H1 (cell line): ENCODE results near the gene SMIM35. TPM values are rescaled to one million over a fixed set of nuclear protein-coding genes. Genes with fewer than 3 reads are reported as not detected.

Experiments used
- CTCF ChIA-PET: fragments of 300-600 bp; sonication (Branson Sonifier 250); formaldehyde crosslinking; loops from one replicate; lab custom pipeline; 2021; ENCODE audit not compliant: partially characterized antibody; lab: Charles Lee
- POLR2A ChIA-PET: fragments of 300-600 bp; sonication (Branson Sonifier 250); formaldehyde crosslinking; loops from one replicate; lab custom pipeline; 2021; ENCODE audit warnings: inconsistent platforms; ENCODE audit not compliant: partially characterized antibody; lab: Charles Lee
- DNase-seq, 2 experiments: peaks; one replicate each; pipeline versions ENCODE4 v3.0.0 to v3.0.0-alpha.2; 2010 to 2022; ENCODE audit warnings: low spot score in 2 of 2, low read depth in 1 of 2, mixed read lengths in 1 of 2
- FAIRE-seq: peaks from 2 replicates; lab custom pipeline; 2011; peaks lifted over from hg19 to GRCh38; lab: Jason Lieb, UNC
- H2AFZ ChIP-seq: 2 replicates; pipeline ENCODE4 v1.8.1; 2012; ENCODE audit warnings: low read length, inconsistent platforms
- H2AK5ac ChIP-seq: 2 replicates; pipeline ENCODE4 v1.6.1; 2013; ENCODE audit warnings: low read depth, low read length
- H2BK120ac ChIP-seq: replicated peaks from 2 replicates; pipeline ENCODE3; 2013; ENCODE audit warnings: low read depth, low read length, inconsistent platforms
- H2BK12ac ChIP-seq: 2 replicates; pipeline ENCODE4 v1.6.1; 2013; ENCODE audit warnings: low read depth, low read length
- H2BK15ac ChIP-seq: 2 replicates; pipeline ENCODE4 v1.6.1; 2013; ENCODE audit warnings: low read length
- H2BK20ac ChIP-seq: 2 replicates; pipeline ENCODE4 v1.6.1; 2013; ENCODE audit warnings: low read length
- H2BK5ac ChIP-seq: 2 replicates; pipeline ENCODE4 v1.6.1; 2013; ENCODE audit warnings: low read depth, low read length
- H3K14ac ChIP-seq: 2 replicates; pipeline ENCODE4 v1.6.1; 2013; ENCODE audit warnings: inconsistent platforms; ENCODE audit not compliant: insufficient read length
- H3K18ac ChIP-seq: 2 replicates; pipeline ENCODE4 v1.6.1; 2013; ENCODE audit warnings: low read length; ENCODE audit errors: extremely low read depth
- H3K23ac ChIP-seq: 2 replicates; pipeline ENCODE4 v1.6.1; 2013; ENCODE audit warnings: inconsistent platforms; ENCODE audit not compliant: insufficient read length
- H3K23me2 ChIP-seq: 2 replicates; pipeline ENCODE4 v1.6.1; 2013; ENCODE audit warnings: low read depth, low read length
- H3K27ac ChIP-seq: 2 replicates; pipeline ENCODE4 v1.6.1; 2011; ENCODE audit warnings: low read depth, low read length, inconsistent platforms
- H3K27me3 ChIP-seq, 4 experiments: replicated peaks in 1 of 4; 1 replicate in 1 of 4; 2 replicates in 3 of 4; pipeline versions ENCODE4 v1.6.1 to v1.8.1; 2011 to 2013; ENCODE audit warnings: low read length in 3 of 4, mild to moderate bottlenecking in 3 of 4, inconsistent platforms in 2 of 4, mixed read lengths in 2 of 4, moderate library complexity in 1 of 4; ENCODE audit not compliant: control insufficient read depth in 3 of 4, insufficient read depth in 3 of 4; ENCODE audit errors: extremely low read depth in 1 of 4
- H3K36me3 ChIP-seq, 4 experiments: 2 replicates each; pipeline versions ENCODE4 v1.6.1 to v1.8.1; 2011 to 2013; ENCODE audit warnings: mild to moderate bottlenecking in 4 of 4, low read length in 3 of 4, moderate library complexity in 2 of 4, control low read depth in 1 of 4, inconsistent platforms in 1 of 4; ENCODE audit not compliant: insufficient read depth in 4 of 4, control insufficient read depth in 2 of 4
- H3K4ac ChIP-seq: replicated peaks from 2 replicates; pipeline ENCODE3; 2013; ENCODE audit warnings: low read length, low read depth, mixed read lengths, inconsistent platforms; ENCODE audit not compliant: insufficient read length
- H3K4me1 ChIP-seq, 4 experiments: replicated peaks in 1 of 4; 1 replicate in 1 of 4; 2 replicates in 3 of 4; pipeline versions ENCODE4 v1.6.1 to v1.8.1; 2011 to 2013; ENCODE audit warnings: low read length in 3 of 4, inconsistent platforms in 2 of 4, mixed read lengths in 1 of 4; ENCODE audit not compliant: insufficient read depth in 4 of 4, control insufficient read depth in 3 of 4
- H3K4me2 ChIP-seq, 2 experiments: 2 replicates each; pipeline versions ENCODE4 v1.6.1 to v1.8.1; 2011 to 2013; ENCODE audit warnings: low read depth in 2 of 2, low read length in 2 of 2, control low read depth in 1 of 2, inconsistent platforms in 1 of 2, mild to moderate bottlenecking in 1 of 2; ENCODE audit not compliant: insufficient read depth in 1 of 2
- H3K4me3 ChIP-seq, 4 experiments: fragments of 200-600, 300-600 bp in 1 of 4; sonication (generic), shearing (Covaris generic), sonication (Bioruptor Twin) in 1 of 4; 2 replicates each; pipeline versions ENCODE4 v1.5.1 to v1.8.1; 2011 to 2016; ENCODE audit warnings: low read length in 4 of 4, low read depth in 3 of 4, control low read depth in 2 of 4, inconsistent platforms in 2 of 4, mild to moderate bottlenecking in 2 of 4, mixed read lengths in 1 of 4, moderate library complexity in 1 of 4; ENCODE audit not compliant: insufficient read depth in 2 of 4; ENCODE audit errors: extremely low read depth in 1 of 4
- H3K56ac ChIP-seq: replicated peaks from 2 replicates; pipeline ENCODE3; 2013; ENCODE audit warnings: low read depth, mild to moderate bottlenecking, mixed read lengths, low read length, inconsistent platforms; ENCODE audit not compliant: insufficient read length
- H3K79me1 ChIP-seq: 2 replicates; pipeline ENCODE4 v1.6.1; 2013; ENCODE audit warnings: low read depth, low read length, control low read depth
- H3K79me2 ChIP-seq, 2 experiments: 2 replicates each; pipeline versions ENCODE4 v1.6.1 to v1.8.1; 2012 to 2013; ENCODE audit warnings: low read length in 2 of 2, mild to moderate bottlenecking in 2 of 2, inconsistent platforms in 1 of 2; ENCODE audit not compliant: insufficient read depth in 2 of 2, control insufficient read depth in 1 of 2
- H3K9ac ChIP-seq, 4 experiments: replicated peaks in 1 of 4; 1 replicate in 1 of 4; 2 replicates in 3 of 4; pipeline versions ENCODE4 v1.6.1 to v1.8.1; 2011 to 2013; ENCODE audit warnings: low read depth in 3 of 4, low read length in 3 of 4, control low read depth in 2 of 4, mild to moderate bottlenecking in 2 of 4, moderate library complexity in 2 of 4, inconsistent platforms in 1 of 4; ENCODE audit errors: extremely low read depth in 1 of 4
- H3K9me3 ChIP-seq, 2 experiments: 2 replicates each; pipeline versions ENCODE4 v1.6.1 to v1.8.1; 2012 to 2013; ENCODE audit warnings: mild to moderate bottlenecking in 2 of 2, moderate library complexity in 2 of 2, control low read depth in 1 of 2, inconsistent platforms in 1 of 2, low read depth in 1 of 2, low read length in 1 of 2, mixed read lengths in 1 of 2; ENCODE audit not compliant: insufficient read depth in 2 of 2
- H4K20me1 ChIP-seq, 2 experiments: replicated peaks in 1 of 2; 2 replicates each; pipeline versions ENCODE3 to v1.8.1; 2011 to 2013; ENCODE audit warnings: inconsistent platforms in 2 of 2, low read length in 2 of 2, mild to moderate bottlenecking in 1 of 2; ENCODE audit not compliant: insufficient read depth in 2 of 2, control insufficient read depth in 1 of 2
- H4K5ac ChIP-seq: 2 replicates; pipeline ENCODE4 v1.6.1; 2013; ENCODE audit warnings: low read length, low read depth, mixed read lengths, inconsistent platforms; ENCODE audit not compliant: insufficient read length
- H4K8ac ChIP-seq: 2 replicates; pipeline ENCODE4 v1.8.0; 2013; ENCODE audit warnings: mild to moderate bottlenecking, moderate library complexity, low read length, inconsistent platforms; ENCODE audit not compliant: insufficient read depth; ENCODE audit errors: extremely low read depth
- H4K91ac ChIP-seq: replicated peaks from 2 replicates; pipeline ENCODE3; 2013; ENCODE audit warnings: low read length, mixed read lengths, inconsistent platforms; ENCODE audit not compliant: insufficient read length
- BRCA1 ChIP-seq: IDR thresholded peaks from 2 replicates; pipeline ENCODE4 v1.6.1; 2012; ENCODE audit warnings: low read depth, low read length, improper control_type of control experiment
- CTCF ChIP-seq, 3 experiments: IDR thresholded peaks; 1 replicate in 2 of 3; 2 replicates in 1 of 3; pipeline versions ENCODE4 v1.5.1 to v1.6.1; 2011; ENCODE audit warnings: low read length in 3 of 3, mild to moderate bottlenecking in 3 of 3, inconsistent platforms in 2 of 3, low read depth in 1 of 3, moderate library complexity in 1 of 3; ENCODE audit not compliant: insufficient read depth in 1 of 3; ENCODE audit errors: control extremely low read depth in 1 of 3
- KDM4A ChIP-seq: IDR thresholded peaks from one replicate; pipeline ENCODE4 v1.7.1; 2012; ENCODE audit warnings: low read depth, mild to moderate bottlenecking, moderate library complexity, low read length, inconsistent platforms; ENCODE audit not compliant: severe bottlenecking
- POLR2AphosphoS5 ChIP-seq: IDR thresholded peaks from 2 replicates; pipeline ENCODE4 v1.6.1; 2011; ENCODE audit warnings: low read depth, low read length
- SP4 ChIP-seq: IDR thresholded peaks from 2 replicates; pipeline ENCODE4 v1.6.1; 2012; ENCODE audit warnings: low read length, inconsistent platforms
- TAF1 ChIP-seq: IDR thresholded peaks from 2 replicates; pipeline ENCODE4 v1.6.1; 2011; ENCODE audit warnings: mild to moderate bottlenecking, low read depth, low read length
- WGBS, 2 experiments: shearing (Covaris generic) in 1 of 2; methylation state at CpG; one replicate each; pipeline versions ENCODE4 v1.1.6 to v1.1.7; 2013 to 2015; ENCODE audit warnings: low lambda C conversion rate in 2 of 2, mixed read lengths in 2 of 2, inconsistent platforms in 1 of 2, low coverage in 1 of 2, missing lambda C conversion rate in 1 of 2; ENCODE audit not compliant: insufficient replicate concordance in 2 of 2, insufficient coverage in 1 of 2, insufficient read length in 1 of 2; ENCODE audit errors: extremely low coverage in 1 of 2, missing lambda C conversion rate in 1 of 2; 5-methylcytosine and 5-hydroxymethylcytosine counted together
- polyA plus RNA-seq, 7 experiments: library from polyadenylated mRNA; depleted of rRNA in 3 of 7; stranded (reverse) in 5 of 7; unstranded in 2 of 7; fragments of >200 nt in 5 of 7; fragments of 200-250 nt in 2 of 7; gene quantifications; 1 replicate in 5 of 7; 2 replicates in 1 of 7; 4 replicates in 1 of 7; pipeline versions ENCODE4 v1.2.1 to v1.2.3, GENCODE V29; 2011 to 2013; ENCODE audit warnings: missing spikeins in 2 of 7, mixed read lengths in 2 of 7
- total RNA-seq: library from RNA; stranded (reverse); fragmentation: NEBNext Ultra II Directional; extraction: Animal tissue kit (Norgen Biotek cat#: 25700); gene quantifications from 2 replicates; pipeline ENCODE4 v1.2.1, GENCODE V29; 2021
- TF ChIP-seq, protein P1 (sequence below): IDR thresholded peaks from 2 replicates; pipeline ENCODE4 v1.6.1; 2012; ENCODE audit warnings: low read length, inconsistent platforms

SMIM35 gene
- total and polyA plus RNA-seq, 2 of the 8 experiments (the other 6 are each of a cell fraction or from before 2014, with no cell fraction given), result not detected

DNA sequence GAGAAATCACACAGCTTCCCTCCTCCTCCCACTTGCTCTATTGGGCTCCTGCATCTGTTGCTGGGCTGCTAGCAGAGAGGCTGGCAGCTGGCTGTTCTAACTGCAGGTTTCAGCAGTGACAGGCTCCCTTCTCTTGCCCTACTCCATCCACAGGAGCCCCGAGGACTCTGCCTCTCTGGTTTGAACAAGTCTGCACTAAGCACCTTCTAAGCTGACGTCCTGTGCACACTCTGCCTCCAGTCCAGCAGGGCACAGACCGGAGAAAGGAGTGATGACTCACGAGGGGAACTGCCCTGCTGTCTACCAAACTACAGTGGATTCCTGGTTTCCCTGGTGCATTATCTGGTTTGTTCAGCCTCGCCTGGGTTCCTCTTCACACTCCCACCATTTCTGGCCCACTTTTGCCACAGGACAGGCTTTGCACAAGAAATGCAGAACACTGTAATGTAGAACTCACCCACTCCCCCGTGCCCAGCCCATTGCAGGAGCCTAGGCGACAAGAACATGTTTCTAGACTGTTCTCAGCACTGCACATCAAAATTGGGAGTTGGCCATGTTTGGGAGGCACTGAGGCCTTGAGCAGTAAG is 74.6 kb downstream of the SMIM35 start:
- ChIA-PET CTCF (interaction anchor here (2.1 kb wide), 1 partner anchor 12 kb away, joined by 5 read pairs; no protein-coding TSS in a partner anchor), POLR2A (no interaction called here)
- Histone ChIP-seq H4K91ac (no peak overlapping the region), H3K4me3 (no peak overlapping the region), H3K79me1 (no peaks in the 10 kb centered on the region), H2AK5ac (no peak overlapping the region), H3K56ac (no peak overlapping the region), H3K36me3 (no peaks in the 10 kb centered on the region), H3K4me2 (no peak overlapping the region), H3K23ac (no peak overlapping the region), H4K5ac (no peak overlapping the region), H3K27ac (no peak overlapping the region), H2AFZ (no peak overlapping the region), H2BK5ac (no peak overlapping the region), H2BK15ac (no peak overlapping the region), H3K14ac (no peak overlapping the region), H2BK120ac (no peak overlapping the region), H3K4ac (no peak overlapping the region), H3K18ac (no peak overlapping the region), H4K20me1 (no peaks in the 10 kb centered on the region), H3K9me3 (no peaks in the 10 kb centered on the region; a peak in 1 of 4 replicates), H3K23me2 (no peaks in the 10 kb centered on the region; the same call in 1 of the 2 replicates), H2BK12ac (0 out of 2 replicates have a peak overlapping the region, but pooled peaks have one; percentile 27), H3K27me3 (no peaks in the 10 kb centered on the region), H3K9ac (no peak overlapping the region), H3K4me1 (no peaks in the 10 kb centered on the region), H4K8ac (no peak overlapping the region), H3K79me2 (no peaks in the 10 kb centered on the region; a peak in 1 of 4 replicates), H2BK20ac (no peak overlapping the region)
- FAIRE-seq (no peak), DNase-seq (peak in 1 of 2 experiments; percentile 26)
- no peak for TF ChIP-seq CTCF (IDR thresholded peaks at IDR 0.05; ENCODE audit: control extremely low read depth in 1 of 3, insufficient read depth in 1 of 3, low read depth in 1 of 3, low read length in 3 of 3)
- TF ChIP-seq, protein P1, sequence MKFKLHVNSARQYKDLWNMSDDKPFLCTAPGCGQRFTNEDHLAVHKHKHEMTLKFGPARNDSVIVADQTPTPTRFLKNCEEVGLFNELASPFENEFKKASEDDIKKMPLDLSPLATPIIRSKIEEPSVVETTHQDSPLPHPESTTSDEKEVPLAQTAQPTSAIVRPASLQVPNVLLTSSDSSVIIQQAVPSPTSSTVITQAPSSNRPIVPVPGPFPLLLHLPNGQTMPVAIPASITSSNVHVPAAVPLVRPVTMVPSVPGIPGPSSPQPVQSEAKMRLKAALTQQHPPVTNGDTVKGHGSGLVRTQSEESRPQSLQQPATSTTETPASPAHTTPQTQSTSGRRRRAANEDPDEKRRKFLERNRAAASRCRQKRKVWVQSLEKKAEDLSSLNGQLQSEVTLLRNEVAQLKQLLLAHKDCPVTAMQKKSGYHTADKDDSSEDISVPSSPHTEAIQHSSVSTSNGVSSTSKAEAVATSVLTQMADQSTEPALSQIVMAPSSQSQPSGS, result no peak
- no peak for TF ChIP-seq KDM4A
- no peak for TF ChIP-seq TAF1
- TF ChIP-seq BRCA1, result no peak
- TF ChIP-seq POLR2AphosphoS5, result no peak
- no peak for TF ChIP-seq SP4
- WGBS, 2 experiments, result 86% methylated on average over 7 of the region's 7 CpGs; no CpG with 5 or more reads in 1 of the 2 experiments
